KMS-11 (cell line): ENCODE measurements around the gene KRTAP10-8.
"Not testable (repeated sequence)": the region's sequence is repeated elsewhere in the genome, so short reads cannot be mapped to it uniquely, and the experiment has no call there.

Experiments used
- H2AFZ ChIP-seq: fragments of 200-600 bp; sonication (generic); 2 replicates; pipeline ENCODE4 v1.6.1; 2016; ENCODE audit warnings: antibody characterized with exemption, mixed run types, low read depth
- H3K27ac ChIP-seq: fragments of 200-600 bp; sonication (generic); 2 replicates; pipeline ENCODE4 v1.6.1; 2016; ENCODE audit warnings: mild to moderate bottlenecking, mixed run types
- H3K27me3 ChIP-seq: fragments of 200-600 bp; sonication (generic); 2 replicates; pipeline ENCODE4 v1.6.1; 2017; ENCODE audit warnings: mild to moderate bottlenecking, low read depth, mixed run types, moderate library complexity; ENCODE audit not compliant: insufficient read depth
- H3K36me3 ChIP-seq: fragments of 200-600 bp; sonication (generic); 2 replicates; pipeline ENCODE4 v1.6.1; 2017; ENCODE audit warnings: mild to moderate bottlenecking, mixed run types; ENCODE audit not compliant: insufficient read depth
- H3K4me1 ChIP-seq: fragments of 200-600 bp; sonication (generic); 2 replicates; pipeline ENCODE4 v1.6.1; 2016; ENCODE audit warnings: mild to moderate bottlenecking, low read depth, mixed run types; ENCODE audit not compliant: poor library complexity, severe bottlenecking
- H3K4me2 ChIP-seq: fragments of 200-600 bp; sonication (generic); 2 replicates; pipeline ENCODE4 v1.7.0; 2016; ENCODE audit warnings: mild to moderate bottlenecking, mixed run types
- H3K4me3 ChIP-seq: fragments of 200-600 bp; sonication (generic); IDR thresholded peaks from 2 replicates; pipeline ENCODE4 v1.6.1; 2017; ENCODE audit warnings: low read depth, low read length, mixed read lengths; ENCODE audit not compliant: insufficient read depth
- H3K79me2 ChIP-seq: fragments of 200-600 bp; sonication (generic); 2 replicates; pipeline ENCODE4 v1.6.1; 2016; ENCODE audit warnings: low read depth, mixed run types; ENCODE audit not compliant: insufficient read depth
- H3K9ac ChIP-seq: fragments of 200-600 bp; sonication (generic); 2 replicates; pipeline ENCODE4 v1.6.1; 2016; ENCODE audit warnings: mild to moderate bottlenecking, mixed run types
- H4K20me1 ChIP-seq: fragments of 200-600 bp; sonication (generic); 2 replicates; pipeline ENCODE4 v1.6.1; 2016; ENCODE audit warnings: mild to moderate bottlenecking, mixed run types; ENCODE audit not compliant: insufficient read depth
- CTCF ChIP-seq: fragments of 200-600 bp; sonication (generic); conservative IDR thresholded peaks from 2 replicates; pipeline ENCODE4 v1.6.1; 2017; ENCODE audit warnings: low read depth, mild to moderate bottlenecking, antibody characterized with exemption, low read length, moderate library complexity, mixed read lengths

Gene KRTAP10-8

GRCh38 chr21:44639331-44639655 is 27.4 kb downstream of the KRTAP10-8 start:
- no peak overlapping the region for H3K9ac ChIP-seq
- peaks cover 34% of the 10 kb centered on the region; the same call in 1 of the 2 replicates for H3K27me3 ChIP-seq
- H3K4me1 ChIP-seq = no peaks in the 10 kb centered on the region
- no peaks in the 10 kb centered on the region for H3K36me3 ChIP-seq
- no peak overlapping the region for H3K4me2 ChIP-seq
- no peaks in the 10 kb centered on the region for H3K79me2 ChIP-seq
- no peak overlapping the region for H3K4me3 ChIP-seq
- no peak overlapping the region for H2AFZ ChIP-seq
- H3K27ac ChIP-seq = no peak overlapping the region
- no peak for TF ChIP-seq CTCF
- H4K20me1 ChIP-seq = no peaks in the 10 kb centered on the region

DNA sequence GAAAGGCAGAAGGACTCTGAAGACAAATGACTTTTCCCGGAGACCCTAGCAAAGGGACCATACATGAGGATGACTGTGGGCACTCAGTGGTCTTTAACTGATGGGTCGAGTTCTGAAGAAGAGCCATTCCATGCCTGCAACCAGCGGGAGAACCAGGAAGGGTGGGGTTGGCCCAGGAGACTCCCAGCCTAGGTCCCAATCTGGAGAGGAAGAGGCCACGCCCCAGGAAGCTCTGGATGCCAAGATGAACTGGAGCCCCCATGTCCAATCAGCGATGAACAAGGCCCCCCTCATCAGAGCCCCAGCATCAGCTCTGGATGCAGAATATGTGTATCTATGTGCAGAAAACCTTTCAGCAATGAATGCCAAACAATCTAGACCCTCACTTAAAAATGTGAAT is 28.9 kb downstream of the KRTAP10-8 start:
- H3K36me3 ChIP-seq = no peaks in the 10 kb centered on the region
- TF ChIP-seq CTCF = no peak
- H3K9ac ChIP-seq = no peak overlapping the region
- peaks cover 47% of the 10 kb centered on the region; the same call in 1 of the 2 replicates for H3K27me3 ChIP-seq
- no peaks in the 10 kb centered on the region for H3K4me1 ChIP-seq
- H3K79me2 ChIP-seq = no peaks in the 10 kb centered on the region
- no peak overlapping the region for H2AFZ ChIP-seq
- no peak overlapping the region for H3K27ac ChIP-seq
- H4K20me1 ChIP-seq = no peaks in the 10 kb centered on the region
- no peak overlapping the region for H3K4me3 ChIP-seq
- no peak overlapping the region for H3K4me2 ChIP-seq

- Histone ChIP-seq H3K36me3 (no peaks in the 10 kb centered on the region), H3K9ac (no peak overlapping the region), H4K20me1 (no peaks in the 10 kb centered on the region), H3K4me3 (no peak overlapping the region), H3K4me1 (no peaks in the 10 kb centered on the region), H3K4me2 (no peak overlapping the region), H3K27ac (no peak overlapping the region), H3K79me2 (no peaks in the 10 kb centered on the region), H2AFZ (no peak overlapping the region), H3K27me3 (peaks cover 69% of the 10 kb centered on the region)
- no peak for TF ChIP-seq CTCF
These were observed 31.9 kb downstream of the KRTAP10-8 start for GRCh38 chr21:44643741-44644310.

DNA sequence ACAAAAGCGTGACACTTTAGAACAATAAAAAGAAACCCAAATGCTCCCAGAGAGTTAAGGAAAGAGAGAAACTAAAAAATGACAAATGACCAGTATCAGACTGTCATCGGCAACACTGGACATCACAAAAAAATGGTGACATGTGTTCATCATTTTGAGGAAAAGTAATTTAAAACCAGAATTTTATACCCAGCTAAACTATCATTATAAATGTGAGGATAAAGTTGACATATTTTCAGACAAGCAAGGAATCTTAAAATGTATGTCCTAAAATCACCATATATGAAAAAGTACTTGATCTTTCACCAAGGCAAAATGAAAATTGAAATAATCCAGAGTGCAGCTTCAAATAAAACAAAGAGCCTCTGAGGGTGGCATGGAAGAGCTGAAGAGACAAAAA is 33.0 kb downstream of the KRTAP10-8 start:
- no peak overlapping the region for H2AFZ ChIP-seq
- no peak overlapping the region for H3K4me3 ChIP-seq
- TF ChIP-seq CTCF = no peak
- no peaks in the 10 kb centered on the region for H4K20me1 ChIP-seq
- no peak overlapping the region for H3K9ac ChIP-seq
- no peak overlapping the region for H3K27ac ChIP-seq
- H3K4me2 ChIP-seq = no peak overlapping the region
- no peaks in the 10 kb centered on the region for H3K36me3 ChIP-seq
- no peaks in the 10 kb centered on the region for H3K79me2 ChIP-seq
- no peaks in the 10 kb centered on the region for H3K4me1 ChIP-seq
- H3K27me3 ChIP-seq = peaks cover 73% of the 10 kb centered on the region

- H3K27me3 ChIP-seq = peaks cover 82% of the 10 kb centered on the region
- not testable (repeated sequence) for H3K27ac ChIP-seq, H3K4me3 ChIP-seq, H2AFZ ChIP-seq, H4K20me1 ChIP-seq, H3K4me1 ChIP-seq, H3K36me3 ChIP-seq, H3K9ac ChIP-seq, H3K79me2 ChIP-seq, H3K4me2 ChIP-seq
These were observed 34.7 kb downstream of the KRTAP10-8 start, which contains the start of gene KRTAP10-11 for GRCh38 chr21:44646366-44647221. KRTAP10-11 (plus strand) TSS chr21:44646414; CDS start chr21:44646459, 45 bp downstream.
